Esophagus muscularis mucosa (tissue), 4 donors: ENCODE measurements around the gene B4GALT6.

Experiments
- EP300 ChIP-seq: sonication (generic); formaldehyde crosslinking; IDR thresholded peaks from one replicate; pipeline ENCODE4 v1.6.1; 2017; ENCODE audit warnings: antibody characterized with exemption
- POLR2A ChIP-seq: fragments of 450-650 bp; IDR thresholded peaks from one replicate; pipeline ENCODE4 v1.6.1; 2017; ENCODE audit warnings: antibody characterized with exemption, moderate library complexity, mild to moderate bottlenecking, low read depth
- POLR2AphosphoS5 ChIP-seq, 2 donors: sonication (generic); formaldehyde crosslinking; IDR thresholded peaks; one replicate each; pipeline ENCODE4 v1.6.1; 2017; ENCODE audit warnings: antibody characterized with exemption in 2 of 2
- TF ChIP-seq, protein P1 (sequence below), 3 experiments: fragments of 200-600 bp in 2 of 3; fragments of 450-650 bp in 1 of 3; sonication (generic) in 2 of 3; IDR thresholded peaks; one replicate each; pipeline ENCODE4 v1.5.1; 2017 to 2019; ENCODE audit warnings: antibody characterized with exemption in 3 of 3, mild to moderate bottlenecking in 2 of 3, moderate library complexity in 1 of 3

GRCh38 chr18:31596081-31596872, 88.1 kb downstream of the B4GALT6 start:
- TF ChIP-seq EP300, result no peak
- no peak for TF ChIP-seq POLR2A
- TF ChIP-seq, protein P1, sequence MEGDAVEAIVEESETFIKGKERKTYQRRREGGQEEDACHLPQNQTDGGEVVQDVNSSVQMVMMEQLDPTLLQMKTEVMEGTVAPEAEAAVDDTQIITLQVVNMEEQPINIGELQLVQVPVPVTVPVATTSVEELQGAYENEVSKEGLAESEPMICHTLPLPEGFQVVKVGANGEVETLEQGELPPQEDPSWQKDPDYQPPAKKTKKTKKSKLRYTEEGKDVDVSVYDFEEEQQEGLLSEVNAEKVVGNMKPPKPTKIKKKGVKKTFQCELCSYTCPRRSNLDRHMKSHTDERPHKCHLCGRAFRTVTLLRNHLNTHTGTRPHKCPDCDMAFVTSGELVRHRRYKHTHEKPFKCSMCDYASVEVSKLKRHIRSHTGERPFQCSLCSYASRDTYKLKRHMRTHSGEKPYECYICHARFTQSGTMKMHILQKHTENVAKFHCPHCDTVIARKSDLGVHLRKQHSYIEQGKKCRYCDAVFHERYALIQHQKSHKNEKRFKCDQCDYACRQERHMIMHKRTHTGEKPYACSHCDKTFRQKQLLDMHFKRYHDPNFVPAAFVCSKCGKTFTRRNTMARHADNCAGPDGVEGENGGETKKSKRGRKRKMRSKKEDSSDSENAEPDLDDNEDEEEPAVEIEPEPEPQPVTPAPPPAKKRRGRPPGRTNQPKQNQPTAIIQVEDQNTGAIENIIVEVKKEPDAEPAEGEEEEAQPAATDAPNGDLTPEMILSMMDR (IDR thresholded peaks at IDR 0.05), result no peak
- no peak for TF ChIP-seq POLR2AphosphoS5 (IDR thresholded peaks at IDR 0.05)
